Naive B cell (primary cell): ENCODE measurements around the gene PLA2G4A. TPM values are rescaled to one million over a fixed set of nuclear protein-coding genes. Genes with fewer than 3 reads are reported as not detected.

Experiments
- ATAC-seq, 2 donors: fragments of 150-1000 bp; cut with Tn5 transposase; 2 replicates each; pipeline ENCODE4 v1.10.0; 2021; ENCODE audit warnings: low read depth in 2 of 2, mild to moderate bottlenecking in 2 of 2, moderate library complexity in 2 of 2
- DNase-seq: peaks from one replicate; pipeline ENCODE4 v3.0.0; 2022
- H3K27ac Mint-ChIP-seq, 6 donors: one replicate each; pipeline ENCODE4 v1.8.0; 2020 to 2022; ENCODE audit warnings: mild to moderate bottlenecking in 6 of 6, mixed read lengths in 6 of 6, moderate library complexity in 5 of 6, inconsistent platforms in 2 of 6
- H3K27me3 Mint-ChIP-seq, 3 donors: one replicate each; pipeline ENCODE4 v1.8.0; 2021 to 2022; ENCODE audit warnings: mixed read lengths in 3 of 3, mild to moderate bottlenecking in 1 of 3
- H3K36me3 Mint-ChIP-seq, 2 donors: one replicate each; pipeline ENCODE4 v1.8.0; 2020 to 2022; ENCODE audit warnings: mixed read lengths in 2 of 2, inconsistent platforms in 1 of 2, mild to moderate bottlenecking in 1 of 2
- H3K4me1 Mint-ChIP-seq, 3 donors: one replicate each; pipeline ENCODE4 v1.8.0; 2020 to 2022; ENCODE audit warnings: mixed read lengths in 3 of 3, inconsistent platforms in 1 of 3, mild to moderate bottlenecking in 1 of 3, moderate library complexity in 1 of 3
- H3K4me3 Mint-ChIP-seq, 8 donors: one replicate each; pipeline ENCODE4 v1.8.0; 2020 to 2022; ENCODE audit warnings: mild to moderate bottlenecking in 8 of 8, mixed read lengths in 8 of 8, moderate library complexity in 8 of 8, inconsistent platforms in 2 of 8
- H3K9me3 Mint-ChIP-seq, 7 donors: one replicate each; pipeline ENCODE4 v1.8.0; 2020 to 2022; ENCODE audit warnings: mixed read lengths in 7 of 7, mild to moderate bottlenecking in 5 of 7, inconsistent platforms in 2 of 7, moderate library complexity in 1 of 7
- polyA plus RNA-seq, 6 donors: library from polyadenylated mRNA; unstranded; fragments of 300-500 nt; fragmentation: Illumina TruSeq; gene quantifications; one replicate each; pipeline ENCODE4 v1.2.3, GENCODE V29; 2021; ENCODE audit warnings: low read depth in 6 of 6

The PLA2G4A gene
- polyA plus RNA-seq, 6 donors from 2014 or later: 0.15 to 0.64 TPM; not detected in 4

GRCh38 chr1:186806477-186806876 lies 22.3 kb upstream of the PLA2G4A start:
- Mint-ChIP-seq H3K4me3 (no peak overlapping the region), H3K36me3 (no peaks in the 10 kb centered on the region), H3K27ac (no peak overlapping the region), H3K9me3 (no peaks in the 10 kb centered on the region), H3K27me3 (no peaks in the 10 kb centered on the region), H3K4me1 (no peaks in the 10 kb centered on the region)
- no peak for ATAC-seq
- no peak for DNase-seq

- Mint-ChIP-seq H3K9me3 (no peaks in the 10 kb centered on the region), H3K27ac (no peak overlapping the region)
- DNase-seq: no peak
Measured at GRCh38 chr1:186807163-186807562, 21.6 kb upstream of the PLA2G4A start.

GRCh38 chr1:186811892-186812291 lies 16.9 kb upstream of the PLA2G4A start:
- no peak overlapping the region for H3K4me3 Mint-ChIP-seq
- H3K36me3 Mint-ChIP-seq: no peaks in the 10 kb centered on the region
- H3K27me3 Mint-ChIP-seq: no peaks in the 10 kb centered on the region
- no peak for DNase-seq
- H3K27ac Mint-ChIP-seq: peak overlapping the region in 1 of 6 donors; percentile 48
- H3K4me1 Mint-ChIP-seq: no peaks in the 10 kb centered on the region
- H3K9me3 Mint-ChIP-seq: no peaks in the 10 kb centered on the region
- ATAC-seq: no peak

More at GRCh38 chr1:186807163-186807562, 21.6 kb upstream of the PLA2G4A start:
- no peak for ATAC-seq
- Mint-ChIP-seq H3K4me1 (no peaks in the 10 kb centered on the region), H3K4me3 (no peak overlapping the region), H3K27me3 (no peaks in the 10 kb centered on the region), H3K36me3 (no peaks in the 10 kb centered on the region)

- ATAC-seq (no peak), DNase-seq (no peak)
- H3K9me3 Mint-ChIP-seq: no peaks in the 10 kb centered on the region
- H3K4me3 Mint-ChIP-seq: no peak overlapping the region
- H3K27me3 Mint-ChIP-seq: no peaks in the 10 kb centered on the region
- H3K4me1 Mint-ChIP-seq: no peaks in the 10 kb centered on the region
- H3K36me3 Mint-ChIP-seq: no peaks in the 10 kb centered on the region
- H3K27ac Mint-ChIP-seq: no peak overlapping the region
Measured at GRCh38 chr1:186812570-186812969, 16.2 kb upstream of the PLA2G4A start.

GRCh38 chr1:186813420-186813819 lies 15.3 kb upstream of the PLA2G4A start:
- DNase-seq (no peak), ATAC-seq (no peak)
- H3K9me3 Mint-ChIP-seq: no peaks in the 10 kb centered on the region
- no peak overlapping the region for H3K4me3 Mint-ChIP-seq
- H3K36me3 Mint-ChIP-seq: no peaks in the 10 kb centered on the region
- no peaks in the 10 kb centered on the region for H3K4me1 Mint-ChIP-seq
- H3K27ac Mint-ChIP-seq: no peak overlapping the region
- H3K27me3 Mint-ChIP-seq: no peaks in the 10 kb centered on the region

- ATAC-seq (no peak), DNase-seq (no peak)
- H3K27ac Mint-ChIP-seq: no peak overlapping the region
- H3K27me3 Mint-ChIP-seq: peaks cover 0 to 8% (median 0%) of the 10 kb centered on the region in 3 donors
- no peaks in the 10 kb centered on the region for H3K4me1 Mint-ChIP-seq
- H3K9me3 Mint-ChIP-seq: no peaks in the 10 kb centered on the region
- no peaks in the 10 kb centered on the region for H3K36me3 Mint-ChIP-seq
- no peak overlapping the region for H3K4me3 Mint-ChIP-seq
Measured at GRCh38 chr1:186819126-186819525, 9.6 kb upstream of the PLA2G4A start.

GRCh38 chr1:186819563-186819962 lies 9.2 kb upstream of the PLA2G4A start:
- no peaks in the 10 kb centered on the region for H3K4me1 Mint-ChIP-seq
- H3K36me3 Mint-ChIP-seq: no peaks in the 10 kb centered on the region
- no peak overlapping the region for H3K4me3 Mint-ChIP-seq
- H3K27ac Mint-ChIP-seq: no peak overlapping the region
- no peak for DNase-seq
- no peak for ATAC-seq
- no peaks in the 10 kb centered on the region for H3K9me3 Mint-ChIP-seq
- peaks cover 0 to 8% (median 0%) of the 10 kb centered on the region in 3 donors for H3K27me3 Mint-ChIP-seq

- DNase-seq (no peak), ATAC-seq (no peak)
- H3K4me1 Mint-ChIP-seq: peaks cover 5 to 23% (median 10%) of the 10 kb centered on the region in 3 donors
- no peaks in the 10 kb centered on the region for H3K36me3 Mint-ChIP-seq
- H3K27ac Mint-ChIP-seq: peak overlapping the region in 1 of 6 donors; percentile 66
- H3K4me3 Mint-ChIP-seq: peak overlapping the region; percentile 80 to 93 (median 88)
- H3K27me3 Mint-ChIP-seq: peaks cover 0 to 12% (median 0%) of the 10 kb centered on the region in 3 donors
- H3K9me3 Mint-ChIP-seq: peaks cover 0 to 1% (median 0%) of the 10 kb centered on the region in 7 donors
Measured at GRCh38 chr1:186829686-186830587, 1.2 kb downstream of the PLA2G4A start.

GRCh38 chr1:186831168-186831567 lies 2.4 kb downstream of the PLA2G4A start:
- DNase-seq: no peak
- Mint-ChIP-seq H3K4me3 (peak overlapping the region in 2 of 8 donors; percentile 27 to 41), H3K36me3 (no peaks in the 10 kb centered on the region), H3K4me1 (peaks cover 5 to 23% (median 10%) of the 10 kb centered on the region in 3 donors), H3K27ac (no peak overlapping the region), H3K9me3 (peaks cover 0 to 1% (median 0%) of the 10 kb centered on the region in 7 donors), H3K27me3 (peaks cover 0 to 12% (median 0%) of the 10 kb centered on the region in 3 donors)
- no peak for ATAC-seq

- Mint-ChIP-seq H3K27ac (no peak overlapping the region), H3K4me1 (peaks cover 0 to 12% (median 0%) of the 10 kb centered on the region in 3 donors), H3K36me3 (no peaks in the 10 kb centered on the region), H3K4me3 (no peak overlapping the region), H3K9me3 (peaks cover 0 to 1% (median 0%) of the 10 kb centered on the region in 7 donors), H3K27me3 (peaks cover 0 to 4% (median 0%) of the 10 kb centered on the region in 3 donors)
- ATAC-seq (no peak), DNase-seq (no peak)
Measured at GRCh38 chr1:186834399-186834958, 5.7 kb downstream of the PLA2G4A start.

- H3K27me3 Mint-ChIP-seq: no peaks in the 10 kb centered on the region
- DNase-seq (no peak), ATAC-seq (no peak)
- H3K4me1 Mint-ChIP-seq: peaks cover 0 to 4% (median 0%) of the 10 kb centered on the region in 3 donors
- H3K36me3 Mint-ChIP-seq: no peaks in the 10 kb centered on the region
- H3K9me3 Mint-ChIP-seq: peaks cover 0 to 1% (median 0%) of the 10 kb centered on the region in 7 donors
- H3K27ac Mint-ChIP-seq: no peak overlapping the region
- H3K4me3 Mint-ChIP-seq: no peak overlapping the region
Measured at GRCh38 chr1:186835448-186835847, 6.7 kb downstream of the PLA2G4A start.

- Mint-ChIP-seq H3K36me3 (no peaks in the 10 kb centered on the region), H3K27me3 (no peaks in the 10 kb centered on the region), H3K27ac (peak overlapping the region in 2 of 6 donors; percentile 7 to 73), H3K4me1 (no peaks in the 10 kb centered on the region), H3K4me3 (no peak overlapping the region), H3K9me3 (no peaks in the 10 kb centered on the region)
- DNase-seq: no peak
- ATAC-seq: no peak
Measured at GRCh38 chr1:186837806-186838205, 9.1 kb downstream of the PLA2G4A start.

- Mint-ChIP-seq H3K27ac (peak overlapping the region in 1 of 6 donors; percentile 24), H3K4me3 (no peak overlapping the region), H3K36me3 (no peaks in the 10 kb centered on the region), H3K27me3 (no peaks in the 10 kb centered on the region), H3K9me3 (no peaks in the 10 kb centered on the region), H3K4me1 (no peaks in the 10 kb centered on the region)
- no peak for ATAC-seq
- no peak for DNase-seq
Measured at GRCh38 chr1:186838380-186839040, 9.8 kb downstream of the PLA2G4A start.
